ENCODE measurements around the gene GPR156. TPM values are rescaled to one million over a fixed set of nuclear protein-coding genes. Genes with fewer than 3 reads are reported as not detected.

Gene GPR156
- total RNA-seq, 6 experiments from 2014 or later: 0.14 to 0.29 (median 0.21) TPM

GRCh38 chr3:120281261-120281660, 3.8 kb downstream of the GPR156 start:
- Mint-ChIP-seq H3K27me3 (ENCODE audit: insufficient read depth) (peaks cover 43% of the 10 kb centered on the region), H3K36me3 (ENCODE audit: low read depth) (no peaks in the 10 kb centered on the region; the same call in 1 of the 2 replicates), H3K27ac (no peak overlapping the region), H3K4me3 (no peak overlapping the region), H3K9me3 (no peaks in the 10 kb centered on the region), H3K4me1 (ENCODE audit: low read depth) (peaks cover 12% of the 10 kb centered on the region)
- no peak for DNase-seq
- no peak for TF ChIP-seq CTCF (IDR thresholded peaks at IDR 0.05)

- no peak for TF ChIP-seq CTCF (IDR thresholded peaks at IDR 0.05)
- peaks cover 37% of the 10 kb centered on the region for H3K27me3 Mint-ChIP-seq (ENCODE audit: insufficient read depth)
- H3K4me3 Mint-ChIP-seq: no peak overlapping the region
- peaks cover 12% of the 10 kb centered on the region for H3K4me1 Mint-ChIP-seq (ENCODE audit: low read depth)
- H3K36me3 Mint-ChIP-seq (ENCODE audit: low read depth): no peaks in the 10 kb centered on the region; the same call in 1 of the 2 replicates
- no peak for DNase-seq
- H3K27ac Mint-ChIP-seq: no peak overlapping the region
- H3K9me3 Mint-ChIP-seq: no peaks in the 10 kb centered on the region
These were observed 4.5 kb downstream of the GPR156 start for GRCh38 chr3:120280566-120280965.

- H3K27me3 Mint-ChIP-seq (ENCODE audit: insufficient read depth): peaks cover 36% of the 10 kb centered on the region
- H3K4me3 Mint-ChIP-seq: no peak overlapping the region
- no peaks in the 10 kb centered on the region for H3K9me3 Mint-ChIP-seq
- no peak for DNase-seq
- peaks cover 12% of the 10 kb centered on the region for H3K4me1 Mint-ChIP-seq (ENCODE audit: low read depth)
- no peaks in the 10 kb centered on the region; the same call in 1 of the 2 replicates for H3K36me3 Mint-ChIP-seq (ENCODE audit: low read depth)
- H3K27ac Mint-ChIP-seq: no peak overlapping the region
- no peak for TF ChIP-seq CTCF (IDR thresholded peaks at IDR 0.05)
These were observed 5.0 kb downstream of the GPR156 start for GRCh38 chr3:120280026-120280425.

GRCh38 chr3:120276767-120277166, 8.3 kb downstream of the GPR156 start:
- Mint-ChIP-seq H3K4me3 (no peak overlapping the region), H3K36me3 (ENCODE audit: low read depth) (no peaks in the 10 kb centered on the region; the same call in 1 of the 2 replicates), H3K4me1 (ENCODE audit: low read depth) (peaks cover 12% of the 10 kb centered on the region), H3K27me3 (ENCODE audit: insufficient read depth) (peaks cover 23% of the 10 kb centered on the region), H3K27ac (no peak overlapping the region), H3K9me3 (no peaks in the 10 kb centered on the region)
- no peak for TF ChIP-seq CTCF (IDR thresholded peaks at IDR 0.05)
- DNase-seq: no peak

- DNase-seq: no peak
- Mint-ChIP-seq H3K27ac (no peak overlapping the region), H3K4me1 (ENCODE audit: low read depth) (peaks cover 12% of the 10 kb centered on the region), H3K4me3 (no peak overlapping the region), H3K27me3 (ENCODE audit: insufficient read depth) (peaks cover 20% of the 10 kb centered on the region), H3K36me3 (ENCODE audit: low read depth) (no peaks in the 10 kb centered on the region; the same call in 1 of the 2 replicates), H3K9me3 (no peaks in the 10 kb centered on the region)
- no peak for TF ChIP-seq CTCF (IDR thresholded peaks at IDR 0.05)
These were observed 9.4 kb downstream of the GPR156 start for GRCh38 chr3:120275618-120276017.

GRCh38 chr3:120274739-120275167, 10.3 kb downstream of the GPR156 start:
- Mint-ChIP-seq H3K4me1 (ENCODE audit: low read depth) (peaks cover 12% of the 10 kb centered on the region), H3K27me3 (ENCODE audit: insufficient read depth) (peaks cover 20% of the 10 kb centered on the region), H3K4me3 (no peak overlapping the region), H3K27ac (no peak overlapping the region), H3K9me3 (no peaks in the 10 kb centered on the region), H3K36me3 (ENCODE audit: low read depth) (no peaks in the 10 kb centered on the region)
- TF ChIP-seq CTCF (IDR thresholded peaks at IDR 0.05): no peak
- DNase-seq: no peak
